Ishikawa (cell line): Measurements from ENCODE around the gene CR1.

Source experiments
- CEBPB ChIP-seq: IDR thresholded peaks from 2 replicates; pipeline ENCODE4 v1.6.1; 2012
- CREB1 ChIP-seq: IDR thresholded peaks from 2 replicates; pipeline ENCODE4 v1.6.1; 2012; ENCODE audit warnings: low read depth
- EGR1 ChIP-seq: IDR thresholded peaks from 2 replicates; pipeline ENCODE4 v1.6.1; 2012
- EP300 ChIP-seq: IDR thresholded peaks from 2 replicates; pipeline ENCODE4 v1.6.1; 2012; ENCODE audit warnings: borderline replicate concordance
- FOXM1 ChIP-seq: IDR thresholded peaks from 2 replicates; pipeline ENCODE4 v1.6.1; 2012; ENCODE audit warnings: low read depth, borderline replicate concordance
- MAX ChIP-seq: IDR thresholded peaks from 2 replicates; pipeline ENCODE4 v1.6.1; 2012
- NFIC ChIP-seq: IDR thresholded peaks from 2 replicates; pipeline ENCODE4 v1.6.1; 2012
- RAD21 ChIP-seq: IDR thresholded peaks from 2 replicates; pipeline ENCODE4 v1.6.1; 2012; ENCODE audit warnings: low read depth
- TAF1 ChIP-seq: IDR thresholded peaks from 2 replicates; pipeline ENCODE4 v1.6.1; 2012; ENCODE audit warnings: low read depth, mild to moderate bottlenecking
- TCF12 ChIP-seq: IDR thresholded peaks from 2 replicates; pipeline ENCODE4 v1.6.1; 2012; ENCODE audit warnings: low read depth
- TEAD4 ChIP-seq: IDR thresholded peaks from 2 replicates; pipeline ENCODE4 v1.6.1; 2012
- YY1 ChIP-seq: IDR thresholded peaks from 2 replicates; pipeline ENCODE4 v1.6.1; 2012; ENCODE audit warnings: low read depth
- ZBTB7A ChIP-seq: IDR thresholded peaks from 2 replicates; pipeline ENCODE4 v1.6.1; 2012; ENCODE audit warnings: low read depth
- TF ChIP-seq, protein P1 (sequence below): IDR thresholded peaks from 2 replicates; pipeline ENCODE4 v1.6.1; 2012
- TF ChIP-seq, protein P2 (sequence below): IDR thresholded peaks from 2 replicates; pipeline ENCODE4 v1.6.1; 2012; ENCODE audit warnings: low read depth, mild to moderate bottlenecking

Gene CR1

DNA sequence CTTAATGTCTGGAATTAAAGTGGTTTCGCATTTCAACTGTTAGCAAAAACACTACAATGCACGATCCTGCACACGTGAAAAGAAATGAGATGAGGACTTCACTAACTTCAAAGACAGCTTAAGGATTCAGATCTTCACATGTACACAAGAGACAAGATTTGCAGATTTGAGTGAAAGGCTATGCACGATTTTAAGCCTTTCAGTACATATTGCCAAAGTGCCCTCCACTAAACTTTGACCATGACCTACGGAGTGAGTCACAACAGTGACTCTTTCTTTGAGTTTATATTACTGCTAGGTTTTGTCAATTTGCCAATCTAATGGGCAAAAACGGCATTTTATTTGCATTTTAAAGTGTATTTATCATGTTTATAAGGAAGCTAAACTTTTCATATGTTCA lies 107.8 kb downstream of the CR1 start:
- no peak for TF ChIP-seq FOXM1
- TF ChIP-seq, protein P1, sequence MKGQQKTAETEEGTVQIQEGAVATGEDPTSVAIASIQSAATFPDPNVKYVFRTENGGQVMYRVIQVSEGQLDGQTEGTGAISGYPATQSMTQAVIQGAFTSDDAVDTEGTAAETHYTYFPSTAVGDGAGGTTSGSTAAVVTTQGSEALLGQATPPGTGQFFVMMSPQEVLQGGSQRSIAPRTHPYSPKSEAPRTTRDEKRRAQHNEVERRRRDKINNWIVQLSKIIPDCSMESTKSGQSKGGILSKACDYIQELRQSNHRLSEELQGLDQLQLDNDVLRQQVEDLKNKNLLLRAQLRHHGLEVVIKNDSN, result no peak
- TF ChIP-seq, protein P2, sequence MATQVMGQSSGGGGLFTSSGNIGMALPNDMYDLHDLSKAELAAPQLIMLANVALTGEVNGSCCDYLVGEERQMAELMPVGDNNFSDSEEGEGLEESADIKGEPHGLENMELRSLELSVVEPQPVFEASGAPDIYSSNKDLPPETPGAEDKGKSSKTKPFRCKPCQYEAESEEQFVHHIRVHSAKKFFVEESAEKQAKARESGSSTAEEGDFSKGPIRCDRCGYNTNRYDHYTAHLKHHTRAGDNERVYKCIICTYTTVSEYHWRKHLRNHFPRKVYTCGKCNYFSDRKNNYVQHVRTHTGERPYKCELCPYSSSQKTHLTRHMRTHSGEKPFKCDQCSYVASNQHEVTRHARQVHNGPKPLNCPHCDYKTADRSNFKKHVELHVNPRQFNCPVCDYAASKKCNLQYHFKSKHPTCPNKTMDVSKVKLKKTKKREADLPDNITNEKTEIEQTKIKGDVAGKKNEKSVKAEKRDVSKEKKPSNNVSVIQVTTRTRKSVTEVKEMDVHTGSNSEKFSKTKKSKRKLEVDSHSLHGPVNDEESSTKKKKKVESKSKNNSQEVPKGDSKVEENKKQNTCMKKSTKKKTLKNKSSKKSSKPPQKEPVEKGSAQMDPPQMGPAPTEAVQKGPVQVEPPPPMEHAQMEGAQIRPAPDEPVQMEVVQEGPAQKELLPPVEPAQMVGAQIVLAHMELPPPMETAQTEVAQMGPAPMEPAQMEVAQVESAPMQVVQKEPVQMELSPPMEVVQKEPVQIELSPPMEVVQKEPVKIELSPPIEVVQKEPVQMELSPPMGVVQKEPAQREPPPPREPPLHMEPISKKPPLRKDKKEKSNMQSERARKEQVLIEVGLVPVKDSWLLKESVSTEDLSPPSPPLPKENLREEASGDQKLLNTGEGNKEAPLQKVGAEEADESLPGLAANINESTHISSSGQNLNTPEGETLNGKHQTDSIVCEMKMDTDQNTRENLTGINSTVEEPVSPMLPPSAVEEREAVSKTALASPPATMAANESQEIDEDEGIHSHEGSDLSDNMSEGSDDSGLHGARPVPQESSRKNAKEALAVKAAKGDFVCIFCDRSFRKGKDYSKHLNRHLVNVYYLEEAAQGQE, result no peak
- no peak for TF ChIP-seq RAD21
- no peak for TF ChIP-seq TCF12
- no peak for TF ChIP-seq NFIC
- no peak for TF ChIP-seq EP300
- TF ChIP-seq CEBPB, result no peak
- no peak for TF ChIP-seq CREB1
- no peak for TF ChIP-seq ZBTB7A
- no peak for TF ChIP-seq TAF1
- no peak for TF ChIP-seq TEAD4
- no peak for TF ChIP-seq MAX
- no peak for TF ChIP-seq YY1
- TF ChIP-seq EGR1, result no peak

GRCh38 chr1:207605444-207606361 lies 109.7 kb downstream of the CR1 start:
- TF ChIP-seq YY1 (no peak), TAF1 (no peak), ZBTB7A (no peak), MAX (no peak), TCF12 (no peak), CEBPB (no peak), TEAD4 (no peak)
- TF ChIP-seq, protein P2, result no peak
- TF ChIP-seq, protein P1, result no peak

GRCh38 chr1:207606362-207606755 lies 110.4 kb downstream of the CR1 start:
- TF ChIP-seq TCF12, result no peak
- no peak for TF ChIP-seq EP300
- TF ChIP-seq, protein P2, result no peak
- no peak for TF ChIP-seq TAF1
- TF ChIP-seq CREB1, result no peak
- TF ChIP-seq CEBPB, result no peak
- no peak for TF ChIP-seq TEAD4

DNA sequence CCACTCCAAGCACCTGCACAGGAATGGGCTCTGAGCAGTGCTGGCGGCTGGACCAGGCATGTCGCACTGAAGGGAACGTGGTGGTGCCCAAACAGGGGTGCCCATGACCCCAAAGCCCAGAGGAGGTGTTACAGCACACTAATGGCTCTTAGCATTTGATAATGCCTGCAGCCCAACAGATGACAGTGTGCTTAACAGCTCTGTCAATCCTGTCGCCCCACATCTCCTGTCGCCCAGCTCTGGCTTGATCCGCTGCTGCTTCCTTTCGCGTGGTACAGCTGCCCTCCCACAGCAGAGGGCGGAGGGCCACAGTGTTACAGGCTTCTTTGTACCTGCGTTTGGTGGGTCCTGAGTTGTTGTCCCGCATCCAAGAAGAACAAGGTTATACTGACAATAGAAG lies 116.8 kb downstream of the CR1 start:
- no peak for TF ChIP-seq RAD21

DNA sequence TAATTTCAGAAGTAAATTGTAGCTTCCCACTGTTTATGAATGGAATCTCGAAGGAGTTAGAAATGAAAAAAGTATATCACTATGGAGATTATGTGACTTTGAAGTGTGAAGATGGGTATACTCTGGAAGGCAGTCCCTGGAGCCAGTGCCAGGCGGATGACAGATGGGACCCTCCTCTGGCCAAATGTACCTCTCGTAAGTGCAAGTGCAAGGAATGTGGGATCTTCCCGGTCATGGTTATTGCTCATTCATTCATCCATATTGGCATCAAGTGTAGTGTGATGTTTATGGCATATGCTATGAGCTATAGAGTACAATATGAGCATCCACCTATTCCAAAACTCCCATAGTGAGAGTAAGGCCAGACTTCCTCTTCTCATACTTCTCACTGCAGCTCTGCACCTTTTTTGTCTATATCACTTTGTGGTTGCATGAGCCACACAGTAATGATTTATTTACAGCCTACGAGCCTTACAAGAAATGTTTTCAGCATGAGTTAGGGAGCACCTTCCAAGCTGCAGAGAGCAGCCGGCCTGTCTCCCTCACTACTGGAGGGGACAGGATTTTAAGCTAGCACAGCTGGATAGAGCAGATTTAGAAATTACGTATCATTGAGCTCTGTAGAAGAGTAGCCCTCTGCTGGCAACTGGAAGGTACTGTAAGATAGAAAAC lies 124.0 kb downstream of the CR1 start:
- TF ChIP-seq CEBPB (no peak), RAD21 (peak; percentile 44)
